Stimulated activated CD4-positive, alpha-beta T cell treated with anti-CD3 and anti-CD28 coated beads, TNF-alpha, amount 100 ng/mL, for 24 hours (primary cell): ENCODE data around the gene CD8B2.
"Not testable (repeated sequence)": the region's sequence is repeated elsewhere in the genome, so short reads cannot be mapped to it uniquely, and the experiment has no call there.

ENCODE experiments used
- DNase-seq, 3 experiments: peaks; one replicate each; pipeline ENCODE4 v3.0.0-alpha.2; 2020; ENCODE audit warnings: low read depth in 3 of 3

Gene CD8B2

DNA sequence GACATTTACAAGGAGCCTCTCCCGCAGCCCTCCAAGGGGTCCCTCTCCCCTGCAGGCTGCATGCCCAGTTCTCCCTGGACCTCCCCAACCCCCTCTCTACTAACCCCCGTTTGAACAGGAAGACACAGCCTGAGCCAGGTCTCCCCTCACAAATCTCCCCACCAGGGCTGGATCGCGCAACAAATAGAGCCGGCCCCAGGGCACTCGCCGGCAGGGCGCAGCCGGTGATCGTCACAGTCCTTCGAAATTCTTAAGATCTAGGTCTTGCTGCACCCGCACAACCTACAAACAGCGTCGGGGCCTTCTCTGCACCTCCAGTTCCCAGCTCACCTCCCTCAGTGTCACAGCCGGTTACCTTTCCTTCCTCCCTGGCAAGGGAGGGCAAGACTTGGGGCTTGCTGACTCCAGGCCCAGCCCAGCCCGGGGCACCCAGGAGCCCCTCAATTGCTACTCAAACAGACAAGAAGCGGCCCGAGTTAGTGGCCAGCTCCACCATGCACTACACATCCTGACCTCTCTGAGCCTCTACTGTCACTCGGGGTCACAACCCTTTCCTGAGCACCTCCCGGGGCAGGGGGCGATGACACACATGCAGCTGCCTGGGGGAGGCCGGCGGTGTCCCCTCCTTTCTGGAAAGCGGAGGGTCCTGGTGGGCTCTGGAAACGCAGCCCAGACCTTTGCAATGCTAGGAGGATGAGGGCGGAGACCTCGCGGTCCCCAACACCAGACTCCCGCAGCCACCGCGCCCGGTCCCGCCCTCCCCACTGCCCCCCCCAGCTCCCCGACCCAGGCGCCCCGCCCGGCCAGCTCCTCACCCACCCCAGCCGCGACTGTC is at the start of gene CD8B2:
CD8B2 (plus strand) TSS at position 814 of the 835 bp plus-strand sequence. CDS start 63 bp downstream, outside the sequence.
- not testable (repeated sequence) for DNase-seq

DNA sequence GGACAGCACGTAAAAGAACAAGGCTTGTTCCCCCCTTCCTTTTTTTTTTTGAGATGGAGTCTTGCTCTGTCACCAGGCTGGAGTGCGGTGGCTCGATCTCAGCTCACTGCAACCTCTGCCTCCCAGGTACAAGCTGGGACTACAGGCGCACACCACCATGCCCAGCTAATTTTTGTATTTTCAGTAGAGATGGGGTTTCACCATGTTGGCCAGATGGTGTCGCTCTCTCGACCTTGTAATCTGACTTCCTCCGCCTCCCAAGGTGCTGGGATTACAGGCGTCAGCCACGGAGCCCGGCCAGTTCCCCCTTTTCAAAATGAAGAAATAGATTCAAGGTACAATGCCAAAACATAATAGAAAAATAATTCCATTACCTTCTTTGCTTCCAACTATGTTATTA is 25.3 kb upstream of the CD8B2 start:
- DNase-seq = peak in 1 of 3 experiments; percentile 3

- not testable (repeated sequence) for DNase-seq
Measured at GRCh38 chr2:106467516-106467915, 19.6 kb upstream of the CD8B2 start.

DNA sequence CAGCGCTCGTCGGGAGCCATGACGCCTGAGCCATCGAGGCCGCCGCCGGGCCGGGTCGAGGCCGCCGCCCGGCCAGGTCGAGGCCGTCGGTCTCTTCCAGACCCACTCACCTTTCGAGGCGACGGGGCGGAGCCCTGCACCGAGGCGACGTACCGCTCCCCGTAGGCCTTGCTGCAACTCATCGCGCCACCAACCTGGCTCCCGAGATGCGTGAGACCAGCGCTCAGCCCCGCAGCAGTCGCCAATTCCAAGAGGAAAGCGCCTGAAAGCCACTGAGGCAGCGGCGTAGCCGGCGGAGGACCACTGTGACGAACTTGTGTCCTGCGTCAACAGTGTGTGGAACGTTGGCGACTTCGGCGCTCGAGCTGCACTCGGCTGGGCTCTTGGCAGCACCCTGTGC is 19.1 kb upstream of the CD8B2 start, which contains the start of gene RGPD3:
RGPD3 (minus strand) TSS at position 307 of the 400 bp plus-strand sequence; CDS start at position 182, 125 bp downstream.
- not testable (repeated sequence) for DNase-seq

GRCh38 chr2:106470658-106471057 is 16.5 kb upstream of the CD8B2 start:
- DNase-seq = peak; percentile 11 to 42 (median 11)

DNA sequence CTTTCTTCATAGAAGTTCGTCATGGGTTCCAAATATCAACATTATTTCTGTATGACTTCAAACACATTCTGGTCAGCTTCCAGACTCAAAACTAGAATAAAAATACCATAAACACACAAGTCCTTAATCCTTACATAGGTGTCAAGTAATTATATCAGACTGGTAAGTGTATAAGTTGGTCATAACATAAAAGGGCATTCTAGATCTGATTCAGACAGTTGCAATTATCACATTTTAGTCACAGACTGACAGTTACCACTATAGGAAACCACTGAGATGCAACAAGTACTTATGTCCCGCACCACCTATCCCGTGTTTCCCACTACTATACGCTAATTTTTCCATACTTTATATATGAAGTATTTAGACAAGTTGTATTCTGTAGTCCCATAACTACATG is 9.5 kb upstream of the CD8B2 start:
- DNase-seq = not testable (repeated sequence)

DNA sequence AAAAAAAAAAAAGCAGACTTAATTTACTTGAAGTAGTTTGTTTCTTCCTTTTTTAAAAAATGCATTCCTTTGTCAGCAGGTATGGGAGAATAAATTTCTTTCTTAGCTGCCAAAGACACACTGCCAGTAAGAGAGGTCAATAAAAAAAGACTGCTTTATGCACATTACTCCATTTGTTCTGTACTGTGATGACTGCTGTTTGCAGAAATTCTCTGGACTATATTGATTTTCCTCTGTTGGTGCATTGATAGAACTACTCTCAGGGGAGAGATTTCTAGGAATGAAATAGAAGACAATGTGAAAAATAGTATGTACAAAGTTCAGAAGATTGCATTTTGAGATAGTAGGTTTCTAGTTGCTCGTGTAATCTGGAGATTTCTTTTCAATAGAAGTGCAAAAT is 7.6 kb upstream of the CD8B2 start:
- not testable (repeated sequence) for DNase-seq

GRCh38 chr2:106487386-106488191 is 425 bp downstream of the CD8B2 start:
- DNase-seq = not testable (repeated sequence)

DNA sequence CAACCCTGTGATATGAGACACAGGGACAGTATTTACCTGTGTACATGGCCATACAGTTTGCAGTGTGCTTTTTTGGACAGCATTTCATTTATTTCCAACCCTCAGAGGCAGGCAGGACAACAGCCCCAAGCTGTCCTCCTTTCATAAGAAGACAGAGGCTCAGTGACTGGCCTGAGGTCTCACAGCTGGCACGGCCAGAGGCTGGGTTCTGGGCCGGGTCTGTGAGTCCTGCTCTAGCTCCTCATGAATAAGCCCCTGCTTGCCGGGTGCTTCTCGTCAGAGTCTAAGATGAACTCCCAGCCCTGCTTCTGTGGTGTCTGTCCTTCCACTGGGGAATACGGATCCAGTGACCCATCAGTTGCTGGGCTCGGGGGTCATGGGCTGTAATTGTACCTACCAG is 2.5 kb downstream of the CD8B2 start:
- DNase-seq = not testable (repeated sequence)

- not testable (repeated sequence) for DNase-seq
Measured at GRCh38 chr2:106492399-106492798, 5.2 kb downstream of the CD8B2 start.

- not testable (repeated sequence) for DNase-seq
Measured at GRCh38 chr2:106492913-106493312, 5.7 kb downstream of the CD8B2 start.

- DNase-seq = not testable (repeated sequence)
Measured at GRCh38 chr2:106498549-106498948, 11.4 kb downstream of the CD8B2 start.

- DNase-seq = not testable (repeated sequence)
Measured at GRCh38 chr2:106500350-106500749, 13.2 kb downstream of the CD8B2 start.

GRCh38 chr2:106502351-106502750 is 15.2 kb downstream of the CD8B2 start:
- not testable (repeated sequence) for DNase-seq

- DNase-seq = not testable (repeated sequence)
Measured at GRCh38 chr2:106504192-106504591, 17.0 kb downstream of the CD8B2 start.

- DNase-seq = not testable (repeated sequence)
Measured at GRCh38 chr2:106504787-106505186, 17.6 kb downstream of the CD8B2 start.

DNA sequence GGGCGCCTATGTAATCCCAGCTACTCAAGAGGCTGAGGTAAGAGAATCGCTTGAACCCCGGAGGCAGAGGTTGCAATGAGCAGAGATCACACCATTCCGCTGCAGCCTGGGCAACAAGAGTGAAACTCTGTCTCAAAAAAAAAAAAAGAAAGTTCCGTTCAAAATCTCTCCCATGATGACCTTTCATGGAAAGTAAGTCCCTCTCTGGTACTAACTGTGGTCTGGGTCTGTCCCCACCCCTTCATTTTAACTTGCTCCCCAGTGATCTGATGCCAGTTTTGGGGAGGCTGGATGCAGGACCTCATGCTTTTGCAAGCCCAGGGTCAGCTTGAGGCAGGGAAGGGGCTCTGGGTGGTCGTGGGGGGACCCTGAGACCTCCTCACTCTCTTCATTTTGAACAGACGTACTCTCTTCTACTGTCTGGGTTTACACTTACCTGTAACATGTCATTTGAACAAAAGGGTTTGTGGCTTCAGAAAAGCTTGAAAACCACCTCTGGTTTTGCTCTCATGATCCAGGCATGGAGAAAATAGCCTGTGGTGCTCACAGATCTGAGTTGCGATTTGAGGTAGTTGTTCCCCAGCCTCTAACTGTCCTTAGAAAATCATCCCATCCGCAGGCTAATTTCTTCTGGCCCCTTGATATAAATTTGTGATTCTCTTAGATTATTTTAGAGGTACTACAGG is 19.0 kb downstream of the CD8B2 start:
- not testable (repeated sequence) for DNase-seq

- not testable (repeated sequence) for DNase-seq
Measured at GRCh38 chr2:106508660-106509373, 21.7 kb downstream of the CD8B2 start.

- DNase-seq = not testable (repeated sequence)
Measured at GRCh38 chr2:106509374-106509770, 22.2 kb downstream of the CD8B2 start.

DNA sequence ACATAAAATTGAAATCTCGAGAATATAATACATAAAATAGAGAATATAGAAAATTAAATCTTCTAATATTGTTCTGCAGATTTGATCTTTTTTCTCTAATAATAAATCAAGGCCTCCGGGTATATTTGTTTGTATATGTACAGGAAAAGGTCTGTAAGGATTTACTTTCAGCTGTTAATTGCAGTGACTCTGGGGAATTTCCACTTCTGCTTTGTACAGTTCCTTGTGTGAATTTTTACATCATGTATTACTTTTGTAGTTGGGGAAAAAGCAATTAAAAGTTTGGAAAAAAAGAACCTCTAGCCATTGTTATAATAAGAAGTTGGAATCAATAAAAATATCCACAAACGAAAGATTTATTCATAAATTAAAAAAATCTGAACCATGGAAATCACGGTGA is 23.6 kb downstream of the CD8B2 start:
- not testable (repeated sequence) for DNase-seq

GRCh38 chr2:106511476-106511901 is 24.3 kb downstream of the CD8B2 start:
- DNase-seq = peak; percentile 4 to 50 (median 7)
